ENCODE measurements around the gene HSD11B2.
A peak's percentile ranks its signal among the peaks of the same experiment; 100 is the strongest.

Gene HSD11B2

GRCh38 chr16:67417333-67418061, 13.4 kb upstream of the HSD11B2 start:
- Mint-ChIP-seq H3K27ac (peak overlapping the region; percentile 40 to 79 (median 43)), H3K9me3 (no peaks in the 10 kb centered on the region), H3K4me1 (peaks cover 29% of the 10 kb centered on the region), H3K4me3 (peak overlapping the region; percentile 82 to 88 (median 82)), H3K36me3 (ENCODE audit: low read depth) (no peaks in the 10 kb centered on the region), H3K27me3 (ENCODE audit: low read depth) (peaks cover 4% of the 10 kb centered on the region)
- no peak for TF ChIP-seq CTCF (IDR thresholded peaks at IDR 0.05; ENCODE audit: unreplicated experiment in 3 of 3)

GRCh38 chr16:67419502-67419901, 11.4 kb upstream of the HSD11B2 start:
- Mint-ChIP-seq H3K27me3 (ENCODE audit: low read depth) (peaks cover 4% of the 10 kb centered on the region), H3K27ac (peak overlapping the region in 2 of 3 experiments; percentile 6 to 16), H3K4me1 (peaks cover 31% of the 10 kb centered on the region), H3K36me3 (ENCODE audit: low read depth) (no peaks in the 10 kb centered on the region), H3K4me3 (peak overlapping the region; percentile 8 to 52 (median 51)), H3K9me3 (no peaks in the 10 kb centered on the region)
- no peak for TF ChIP-seq CTCF (IDR thresholded peaks at IDR 0.05; ENCODE audit: unreplicated experiment in 3 of 3)

- peaks cover 4% of the 10 kb centered on the region for H3K27me3 Mint-ChIP-seq (ENCODE audit: low read depth)
- TF ChIP-seq CTCF (IDR thresholded peaks at IDR 0.05; ENCODE audit: unreplicated experiment in 3 of 3) = no peak
- no peaks in the 10 kb centered on the region for H3K36me3 Mint-ChIP-seq (ENCODE audit: low read depth)
- H3K4me3 Mint-ChIP-seq = no peak overlapping the region
- peaks cover 34% of the 10 kb centered on the region for H3K4me1 Mint-ChIP-seq
- peak overlapping the region in 2 of 3 experiments; percentile 6 to 16 for H3K27ac Mint-ChIP-seq
- no peaks in the 10 kb centered on the region for H3K9me3 Mint-ChIP-seq
Measured at GRCh38 chr16:67419931-67420330, 11.0 kb upstream of the HSD11B2 start.

- Mint-ChIP-seq H3K4me3 (no peak overlapping the region), H3K27ac (no peak overlapping the region), H3K4me1 (peaks cover 37% of the 10 kb centered on the region), H3K27me3 (ENCODE audit: low read depth) (peaks cover 15% of the 10 kb centered on the region), H3K9me3 (no peaks in the 10 kb centered on the region), H3K36me3 (ENCODE audit: low read depth) (no peaks in the 10 kb centered on the region)
- no peak for TF ChIP-seq CTCF (IDR thresholded peaks at IDR 0.05; ENCODE audit: unreplicated experiment in 3 of 3)
Measured at GRCh38 chr16:67421030-67421429, 9.9 kb upstream of the HSD11B2 start.

GRCh38 chr16:67423015-67423414, 7.9 kb upstream of the HSD11B2 start:
- Mint-ChIP-seq H3K27ac (peak overlapping the region; percentile 8 to 55 (median 44)), H3K4me3 (no peak overlapping the region), H3K4me1 (peaks cover 40% of the 10 kb centered on the region), H3K9me3 (no peaks in the 10 kb centered on the region), H3K27me3 (ENCODE audit: low read depth) (peaks cover 28% of the 10 kb centered on the region), H3K36me3 (ENCODE audit: low read depth) (no peaks in the 10 kb centered on the region)
- no peak for TF ChIP-seq CTCF (IDR thresholded peaks at IDR 0.05; ENCODE audit: unreplicated experiment in 3 of 3)

Measured in nephron (organoid).